HepG2 (cell line): ENCODE results near the gene ZNF648. TPM values are rescaled to one million over a fixed set of nuclear protein-coding genes. Genes with fewer than 3 reads are reported as not detected.

ENCODE experiments used
- NFYC ChIP-seq: IDR thresholded peaks from 2 replicates; pipeline ENCODE4 v1.6.1; 2016; ENCODE audit warnings: missing genetic modification reagents, missing compliant biosample characterization
- THAP9 ChIP-seq: sonication (generic); formaldehyde crosslinking; IDR thresholded peaks from 2 replicates; pipeline ENCODE4; 2020; ENCODE audit warnings: missing genetic modification reagents, mild to moderate bottlenecking, borderline replicate concordance
- ZBTB7A ChIP-seq: sonication (generic); formaldehyde crosslinking; IDR thresholded peaks from 2 replicates; pipeline ENCODE4 v1.8.0; 2022; ENCODE audit warnings: mild to moderate bottlenecking, missing genetic modification reagents
- ZNF484 ChIP-seq: sonication (generic); formaldehyde crosslinking; IDR thresholded peaks from 2 replicates; pipeline ENCODE4 v1.5.1; 2020; ENCODE audit warnings: mild to moderate bottlenecking, low read depth, missing genetic modification reagents, borderline replicate concordance
- polyA plus RNA-seq, 8 experiments: library from polyadenylated mRNA; depleted of rRNA in 3 of 8; stranded (reverse) in 7 of 8; unstranded in 1 of 8; fragments of >200 nt; fragmentation: Illumina TruSeq in 4 of 8; extraction: Trizol in 4 of 8; gene quantifications; 2 replicates each; pipeline versions ENCODE4 v1.2.1 to v1.2.3, GENCODE V29; 2011 to 2016; ENCODE audit warnings: low read depth in 4 of 8, missing spikeins in 1 of 8, mixed read lengths in 1 of 8; ENCODE audit not compliant: insufficient read depth in 1 of 8
- total RNA-seq, 5 experiments: library from RNA; depleted of rRNA; stranded (reverse); fragments of >200 nt; fragmentation: Illumina TruSeq; extraction: Trizol; gene quantifications; 2 replicates each; pipeline ENCODE4 v1.2.3, GENCODE V29; 2016; ENCODE audit warnings: low read depth in 1 of 5
- TF ChIP-seq, protein P1 (sequence below): sonication (generic); formaldehyde crosslinking; IDR thresholded peaks from 2 replicates; pipeline ENCODE4 v1.4.0; 2020; ENCODE audit warnings: mild to moderate bottlenecking, missing genetic modification reagents
- TF ChIP-seq, protein P2 (sequence below): sonication (generic); formaldehyde crosslinking; IDR thresholded peaks from 2 replicates; pipeline ENCODE4 v1.4.0; 2020; ENCODE audit warnings: mild to moderate bottlenecking, missing genetic modification reagents

Gene ZNF648
- total and polyA plus RNA-seq, 2 of the 13 experiments (the other 11 are each of a cell fraction or from before 2014, with no cell fraction given), result 0.13 to 0.37 TPM

GRCh38 chr1:182051938-182052337 is 9.6 kb downstream of the ZNF648 start (continued):
- TF ChIP-seq ZNF484 (CRISPR knock-in tag) (no peak), THAP9 (CRISPR knock-in tag) (no peak), NFYC (no peak), ZBTB7A (CRISPR knock-in tag) (no peak)
- TF ChIP-seq, protein P1, sequence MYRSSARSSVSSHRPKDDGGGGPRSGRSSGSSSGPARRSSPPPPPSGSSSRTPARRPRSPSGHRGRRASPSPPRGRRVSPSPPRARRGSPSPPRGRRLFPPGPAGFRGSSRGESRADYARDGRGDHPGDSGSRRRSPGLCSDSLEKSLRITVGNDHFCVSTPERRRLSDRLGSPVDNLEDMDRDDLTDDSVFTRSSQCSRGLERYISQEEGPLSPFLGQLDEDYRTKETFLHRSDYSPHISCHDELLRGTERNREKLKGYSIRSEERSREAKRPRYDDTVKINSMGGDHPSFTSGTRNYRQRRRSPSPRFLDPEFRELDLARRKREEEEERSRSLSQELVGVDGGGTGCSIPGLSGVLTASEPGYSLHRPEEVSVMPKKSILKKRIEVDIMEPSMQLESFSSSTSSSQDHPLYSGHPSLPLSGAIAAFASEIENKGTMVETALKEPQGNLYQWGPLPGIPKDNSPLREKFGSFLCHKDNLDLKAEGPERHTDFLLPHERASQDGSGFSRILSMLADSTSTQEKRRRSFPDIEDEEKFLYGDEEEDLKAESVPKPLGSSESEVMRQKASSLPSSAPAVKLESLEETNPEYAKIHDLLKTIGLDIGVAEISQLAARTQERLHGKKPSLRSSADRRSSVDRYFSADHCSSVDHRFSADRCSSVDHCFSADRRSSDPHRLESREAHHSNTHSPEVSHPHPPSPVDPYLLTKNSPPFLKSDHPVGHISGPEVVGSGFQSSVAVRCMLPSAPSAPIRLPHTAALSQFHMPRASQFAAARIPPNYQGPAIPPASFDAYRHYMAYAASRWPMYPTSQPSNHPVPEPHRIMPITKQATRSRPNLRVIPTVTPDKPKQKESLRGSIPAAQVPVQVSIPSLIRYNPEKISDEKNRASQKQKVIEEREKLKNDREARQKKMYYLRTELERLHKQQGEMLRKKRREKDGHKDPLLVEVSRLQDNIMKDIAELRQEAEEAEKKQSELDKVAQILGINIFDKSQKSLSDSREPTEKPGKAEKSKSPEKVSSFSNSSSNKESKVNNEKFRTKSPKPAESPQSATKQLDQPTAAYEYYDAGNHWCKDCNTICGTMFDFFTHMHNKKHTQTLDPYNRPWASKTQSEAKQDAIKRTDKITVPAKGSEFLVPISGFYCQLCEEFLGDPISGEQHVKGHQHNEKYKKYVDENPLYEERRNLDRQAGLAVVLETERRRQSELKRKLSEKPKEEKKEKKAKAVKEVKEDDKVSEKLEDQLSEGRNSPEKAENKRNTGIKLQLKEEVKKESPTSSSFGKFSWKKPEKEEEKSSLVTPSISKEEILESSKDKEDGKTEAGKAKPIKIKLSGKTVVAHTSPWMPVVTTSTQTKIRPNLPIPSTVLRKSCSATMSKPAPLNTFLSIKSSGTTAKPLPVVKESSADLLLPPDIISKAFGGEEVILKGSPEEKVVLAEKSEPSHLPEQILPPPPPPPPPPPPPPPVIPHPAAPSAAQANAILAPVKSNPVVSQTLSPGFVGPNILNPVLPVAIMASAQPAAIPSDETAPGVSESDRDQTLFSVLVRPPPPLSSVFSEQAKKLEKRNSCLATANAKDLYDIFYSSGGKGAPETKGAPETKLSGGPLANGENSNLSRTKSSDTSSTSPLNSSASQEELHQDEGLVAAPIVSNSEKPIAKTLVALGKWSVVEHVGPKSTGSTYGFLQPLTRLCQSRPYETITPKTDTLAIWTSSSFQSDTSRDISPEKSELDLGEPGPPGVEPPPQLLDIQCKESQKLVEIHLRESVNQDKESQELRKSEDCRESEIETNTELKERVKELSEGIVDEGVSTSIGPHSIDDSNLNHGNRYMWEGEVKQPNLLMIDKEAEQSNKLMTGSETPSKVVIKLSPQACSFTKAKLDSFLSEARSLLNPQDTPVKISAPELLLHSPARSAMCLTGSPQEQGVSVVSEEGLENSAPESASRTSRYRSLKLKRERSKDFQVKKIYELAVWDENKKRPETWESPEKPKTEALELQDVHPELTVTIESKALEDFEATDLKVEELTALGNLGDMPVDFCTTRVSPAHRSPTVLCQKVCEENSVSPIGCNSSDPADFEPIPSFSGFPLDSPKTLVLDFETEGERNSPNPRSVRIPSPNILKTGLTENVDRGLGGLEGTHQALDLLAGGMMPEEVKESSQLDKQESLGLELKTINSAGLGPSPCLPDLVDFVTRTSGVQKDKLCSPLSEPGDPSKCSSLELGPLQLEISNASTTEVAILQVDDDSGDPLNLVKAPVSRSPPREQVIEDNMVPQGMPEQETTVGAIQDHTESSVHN, result no peak
- TF ChIP-seq, protein P2, sequence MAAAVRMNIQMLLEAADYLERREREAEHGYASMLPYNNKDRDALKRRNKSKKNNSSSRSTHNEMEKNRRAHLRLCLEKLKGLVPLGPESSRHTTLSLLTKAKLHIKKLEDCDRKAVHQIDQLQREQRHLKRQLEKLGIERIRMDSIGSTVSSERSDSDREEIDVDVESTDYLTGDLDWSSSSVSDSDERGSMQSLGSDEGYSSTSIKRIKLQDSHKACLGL (CRISPR knock-in tag), result no peak
